Pancreas (tissue), 10 donors: ENCODE results near the gene SLFN12L. TPM values are rescaled to one million over a fixed set of nuclear protein-coding genes. Genes with fewer than 3 reads are reported as not detected.

ENCODE experiments used
- ATAC-seq, 4 donors: fragments of 200-7000 bp; cut with Tn5 transposase; one replicate each; pipeline versions ENCODE4 v1.8.0 to v1.9.1; 2020; ENCODE audit warnings: mild to moderate bottlenecking in 4 of 4, moderate library complexity in 4 of 4
- DNase-seq, 6 donors: peaks; one replicate each; pipeline ENCODE4 v3.0.0-alpha.2; 2020
- FAIRE-seq: peaks from 2 replicates; lab custom pipeline; 2012; peaks lifted over from hg19 to GRCh38; lab: Jason Lieb, UNC
- H3K27ac ChIP-seq, 4 donors: fragments of 200-600 bp; sonication (generic); 1 replicate in 3 of 4; 2 replicates in 1 of 4; pipeline versions ENCODE4 v1.5.0 to v1.8.0; 2020
- H3K27me3 ChIP-seq, 4 donors: fragments of 200-600 bp; one replicate each; pipeline ENCODE4 v1.8.0; 2021
- H3K36me3 ChIP-seq, 3 donors: fragments of 200-600 bp; sonication (generic) in 1 of 3; one replicate each; pipeline versions ENCODE4 v1.5.0 to v1.8.0; 2020 to 2021
- H3K4me1 ChIP-seq, 3 donors: fragments of 200-600 bp; one replicate each; pipeline ENCODE4 v1.8.0; 2021
- H3K4me3 ChIP-seq, 4 donors: fragments of 200-600 bp; sonication (generic) in 2 of 4; one replicate each; pipeline versions ENCODE4 v1.5.0 to v1.8.0; 2020 to 2021
- H3K9me3 ChIP-seq, 4 donors: fragments of 200-600 bp; one replicate each; pipeline ENCODE4 v1.8.0; 2021
- WGBS, 2 donors: extraction: QIAGEN DNeasy Blood & Tissue Kit; methylation state at CpG; one replicate each; pipeline ENCODE4 v1.1.7; 2013; 5-methylcytosine and 5-hydroxymethylcytosine counted together
- intact Hi-C, 3 donors: fragments of 100-400 bp; cut with DNase I; formaldehyde crosslinking; loops; one replicate each; pipeline versions ENCODE4 v1.11.1 to v1.14.2; 2022
- polyA plus RNA-seq, 2 donors: library from polyadenylated mRNA; stranded (reverse); fragments of 200-250 nt; gene quantifications; one replicate each; pipeline ENCODE4 v1.2.3, GENCODE V29; 2013
- total RNA-seq, 6 donors: library from RNA; stranded (reverse); fragmentation: NEBNext Ultra II Directional in 4 of 6; extraction: Animal tissue kit (Norgen Biotek cat#: 25700) in 4 of 6; gene quantifications; one replicate each; pipeline versions ENCODE4 v1.2.1 to v1.2.4, GENCODE V29; 2021 to 2023
- TF ChIP-seq, protein P1 (sequence below), 4 donors: fragments of 200-600 bp; sonication (generic) in 3 of 4; IDR thresholded peaks; one replicate each; pipeline versions ENCODE4 v1.5.0 to v1.8.0; 2021; ENCODE audit warnings: antibody characterized with exemption in 4 of 4
- donor health status: healthy with polysubstance abuse.
- donor health status: DM: no; HTN: no; CAD: no; lungs with moderate emphysema.
- donor health status: DM: no; HTN: no; CAD: no.
- donor health status: control.
- donor health status: control.
- donor health status: Bipolar disorder and iron deficiency.
- donor health status: DM: yes; HTN: yes; CAD: no.
- donor health status: DM: no; HTN: no; CAD: no.
- donor health status: DM: no; HTN: no; CAD: no.
- donor health status: DM: yes; HTN: yes; CAD: no.

Gene SLFN12L
- total and polyA plus RNA-seq, 8 donors, result 0.08 to 0.95 (median 0.23) TPM; not detected in 1

DNA sequence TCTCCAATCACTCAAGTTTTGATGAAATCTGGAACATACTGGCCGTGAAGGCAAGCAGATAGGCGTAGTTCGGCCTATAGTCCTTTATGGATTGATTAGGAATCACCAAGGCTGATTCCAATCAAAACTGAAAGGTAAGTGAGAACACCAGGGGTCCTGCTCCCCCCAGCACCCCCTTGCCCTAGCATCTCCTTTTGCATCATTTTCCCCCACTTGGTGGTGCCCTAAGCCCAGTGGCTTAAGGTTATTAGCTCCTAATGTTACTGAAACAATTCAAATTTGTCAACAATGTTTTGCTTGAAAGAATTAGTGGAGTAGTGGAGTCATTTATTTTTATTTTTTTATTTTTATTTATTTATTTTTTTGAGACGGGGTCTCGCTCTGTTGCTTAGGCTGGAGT lies 18.2 kb upstream of the SLFN12L start:
- whole genome bisulfite sequencing, 2 donors, result 56 to 74% methylated on average over 5 of the region's 5 CpGs
- no peak for FAIRE-seq

DNA sequence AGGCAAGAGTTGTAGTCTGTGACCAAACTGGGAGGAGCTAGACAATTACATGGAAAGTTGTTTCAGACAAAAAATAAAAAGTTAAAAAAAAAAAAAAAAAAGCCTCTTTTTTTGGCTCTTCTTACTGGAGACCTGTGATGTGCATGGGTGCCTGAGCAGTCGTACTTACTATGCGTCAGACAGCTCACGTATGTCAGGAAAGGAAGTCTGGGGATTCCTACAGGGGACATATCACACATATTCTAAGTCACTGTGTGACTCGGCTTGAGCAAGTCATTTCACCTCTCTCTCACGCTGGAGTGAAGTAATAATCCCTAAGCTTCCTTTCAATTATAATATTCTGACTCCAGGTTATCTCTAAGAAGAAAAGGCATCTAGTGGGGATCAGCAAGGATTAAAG lies 17.2 kb upstream of the SLFN12L start:
- WGBS, 2 donors, result 52 to 66% methylated on average over 5 of the region's 5 CpGs
- FAIRE-seq, result no peak

More for the DNA sequence above, 18.2 kb upstream of the SLFN12L start:
- Histone ChIP-seq H3K27ac (no peak overlapping the region), H3K9me3 (no peaks in the 10 kb centered on the region), H3K36me3 (no peaks in the 10 kb centered on the region), H3K4me1 (no peaks in the 10 kb centered on the region), H3K27me3 (no peaks in the 10 kb centered on the region), H3K4me3 (no peak overlapping the region)
- intact Hi-C loops, result no loop called here
- no peak for ATAC-seq
- TF ChIP-seq, protein P1, sequence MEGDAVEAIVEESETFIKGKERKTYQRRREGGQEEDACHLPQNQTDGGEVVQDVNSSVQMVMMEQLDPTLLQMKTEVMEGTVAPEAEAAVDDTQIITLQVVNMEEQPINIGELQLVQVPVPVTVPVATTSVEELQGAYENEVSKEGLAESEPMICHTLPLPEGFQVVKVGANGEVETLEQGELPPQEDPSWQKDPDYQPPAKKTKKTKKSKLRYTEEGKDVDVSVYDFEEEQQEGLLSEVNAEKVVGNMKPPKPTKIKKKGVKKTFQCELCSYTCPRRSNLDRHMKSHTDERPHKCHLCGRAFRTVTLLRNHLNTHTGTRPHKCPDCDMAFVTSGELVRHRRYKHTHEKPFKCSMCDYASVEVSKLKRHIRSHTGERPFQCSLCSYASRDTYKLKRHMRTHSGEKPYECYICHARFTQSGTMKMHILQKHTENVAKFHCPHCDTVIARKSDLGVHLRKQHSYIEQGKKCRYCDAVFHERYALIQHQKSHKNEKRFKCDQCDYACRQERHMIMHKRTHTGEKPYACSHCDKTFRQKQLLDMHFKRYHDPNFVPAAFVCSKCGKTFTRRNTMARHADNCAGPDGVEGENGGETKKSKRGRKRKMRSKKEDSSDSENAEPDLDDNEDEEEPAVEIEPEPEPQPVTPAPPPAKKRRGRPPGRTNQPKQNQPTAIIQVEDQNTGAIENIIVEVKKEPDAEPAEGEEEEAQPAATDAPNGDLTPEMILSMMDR (IDR thresholded peaks at IDR 0.05), result no peak
- DNase-seq, result no peak

DNA sequence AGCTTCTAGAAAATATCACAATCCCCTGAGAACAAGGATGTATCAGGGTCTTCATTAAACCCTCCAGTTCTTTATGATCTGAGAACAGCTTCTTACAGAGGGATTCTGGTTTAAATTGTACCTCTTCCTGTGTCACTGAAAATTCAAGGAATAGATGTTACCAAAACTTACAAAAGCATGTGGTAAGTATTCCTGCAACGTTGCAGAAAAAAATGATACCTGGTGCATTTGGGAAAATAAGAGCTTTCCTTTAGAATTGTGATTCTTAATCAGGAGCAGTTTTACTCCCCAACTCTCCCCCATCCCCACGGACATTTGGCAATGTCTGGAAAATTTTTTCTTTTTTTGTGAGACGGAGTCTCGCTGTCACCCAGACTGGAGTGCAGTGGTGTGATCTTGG lies 15.8 kb upstream of the SLFN12L start:
- intact Hi-C loops, result no loop called here
- no peak overlapping the region for H3K4me3 ChIP-seq
- H3K27ac ChIP-seq, result no peak overlapping the region
- FAIRE-seq (no peak), ATAC-seq (no peak), DNase-seq (no peak)
- TF ChIP-seq, protein P1 (IDR thresholded peaks at IDR 0.05), result no peak
- 52 to 72% methylated on average over 4 of the region's 4 CpGs for WGBS, 2 donors
- no peaks in the 10 kb centered on the region for H3K36me3 ChIP-seq
- no peaks in the 10 kb centered on the region for H3K27me3 ChIP-seq
- no peaks in the 10 kb centered on the region for H3K4me1 ChIP-seq
- H3K9me3 ChIP-seq, result no peaks in the 10 kb centered on the region

More for the DNA sequence above, 17.2 kb upstream of the SLFN12L start:
- ATAC-seq (no peak), DNase-seq (no peak)
- Histone ChIP-seq H3K9me3 (no peaks in the 10 kb centered on the region), H3K36me3 (no peaks in the 10 kb centered on the region), H3K27me3 (no peaks in the 10 kb centered on the region), H3K27ac (no peak overlapping the region), H3K4me3 (no peak overlapping the region), H3K4me1 (no peaks in the 10 kb centered on the region)
- TF ChIP-seq, protein P1 (IDR thresholded peaks at IDR 0.05), result no peak
- intact Hi-C loops, result no loop called here

DNA sequence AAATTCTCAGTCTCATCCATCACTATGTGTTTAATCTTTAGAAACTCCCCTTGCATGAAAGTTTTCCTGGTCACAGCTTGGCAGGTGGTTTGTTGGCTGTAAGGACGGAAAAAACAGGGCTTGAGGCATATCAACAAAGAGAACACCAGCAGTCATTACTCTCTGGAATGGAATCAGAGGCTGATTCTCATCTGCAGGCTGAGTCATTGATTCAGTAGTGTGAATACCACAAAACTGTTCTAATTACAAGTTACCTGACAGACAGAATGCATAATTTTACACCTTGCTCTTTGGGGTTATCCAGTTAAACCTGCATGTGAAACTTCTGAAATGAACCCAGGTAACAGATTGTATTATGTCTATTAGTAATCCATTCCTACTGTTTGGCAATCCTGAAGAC lies 11.5 kb upstream of the SLFN12L start:
- no peaks in the 10 kb centered on the region for H3K4me1 ChIP-seq
- peak in 1 of 4 donors; percentile 30 for ATAC-seq
- H3K36me3 ChIP-seq, result no peaks in the 10 kb centered on the region
- no peak overlapping the region for H3K27ac ChIP-seq
- H3K27me3 ChIP-seq, result no peaks in the 10 kb centered on the region
- WGBS, 2 donors, result 19 to 31% methylated on average over 1 of the region's 1 CpG
- intact Hi-C loops, result loop anchor here in 1 of 3 donors (10.0 kb wide), 1 partner anchor 374 kb away; no protein-coding TSS in a partner anchor
- no peak for DNase-seq
- no peak overlapping the region for H3K4me3 ChIP-seq
- no peak for FAIRE-seq
- H3K9me3 ChIP-seq, result no peaks in the 10 kb centered on the region
- TF ChIP-seq, protein P1 (IDR thresholded peaks at IDR 0.05), result no peak

DNA sequence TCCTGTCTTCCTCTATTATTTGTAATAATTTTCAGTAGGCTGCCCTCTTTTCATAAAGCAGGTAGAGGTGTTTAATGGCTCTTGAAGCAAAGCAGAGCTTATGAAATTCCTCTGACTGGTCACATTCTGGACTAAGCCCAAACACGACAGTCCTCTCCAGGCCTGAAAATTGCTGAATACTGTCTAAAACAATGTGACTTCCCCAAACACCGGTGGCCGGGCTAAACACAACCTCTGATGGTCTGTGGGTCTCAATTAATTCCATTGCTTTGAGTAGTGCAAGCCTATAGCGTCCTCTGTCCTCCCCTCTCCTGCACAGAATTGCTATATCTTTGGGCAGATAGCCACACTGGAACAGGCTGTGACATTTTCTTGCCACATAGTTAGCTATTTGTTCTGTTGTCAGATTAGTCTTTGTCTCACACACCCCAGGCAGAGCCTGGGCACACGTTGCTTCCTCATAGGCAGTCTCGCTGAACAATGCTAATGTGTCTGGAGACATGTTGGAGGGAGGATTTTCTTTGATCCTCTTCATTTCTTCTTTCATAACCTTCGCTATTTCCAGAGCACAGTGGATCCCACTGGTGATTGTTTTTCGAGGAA lies 10.8 kb upstream of the SLFN12L start:
- Histone ChIP-seq H3K36me3 (no peaks in the 10 kb centered on the region), H3K4me3 (no peak overlapping the region), H3K27ac (peak overlapping the region in 1 of 4 donors; percentile 5), H3K27me3 (no peaks in the 10 kb centered on the region), H3K9me3 (no peaks in the 10 kb centered on the region), H3K4me1 (no peaks in the 10 kb centered on the region)
- WGBS, 2 donors, result 36 to 45% methylated on average over 8 of the region's 8 CpGs
- ATAC-seq, result peak in 3 of 4 donors; percentile 57 to 73 (median 68)
- DNase-seq, result no peak
- FAIRE-seq, result no peak
- TF ChIP-seq, protein P1 (IDR thresholded peaks at IDR 0.05), result no peak
- intact Hi-C loops, result loop anchor here in 1 of 3 donors (10.0 kb wide), 1 partner anchor 374 kb away; no protein-coding TSS in a partner anchor
